HG03575 (cell line): ENCODE measurements around the gene CSPG4.

Source experiments
- ATAC-seq: cut with Tn5 transposase; IDR thresholded peaks from one replicate; pipeline ENCODE4 v1.9.1; 2021; ENCODE audit not compliant: unreplicated experiment, insufficient number of reproducible peaks, low FRiP score; ENCODE audit errors: extremely low read depth

Gene CSPG4

GRCh38 chr15:75676688-75677464, 35.8 kb downstream of the CSPG4 start:
- ATAC-seq, result no peak

GRCh38 chr15:75675579-75676404, 36.9 kb downstream of the CSPG4 start:
- ATAC-seq, result no peak

GRCh38 chr15:75674366-75674765, 38.3 kb downstream of the CSPG4 start:
- no peak for ATAC-seq

GRCh38 chr15:75673426-75674235, 39.0 kb downstream of the CSPG4 start:
- no peak for ATAC-seq

GRCh38 chr15:75672646-75673425, 39.8 kb downstream of the CSPG4 start:
- no peak for ATAC-seq

GRCh38 chr15:75671730-75672602, 40.7 kb downstream of the CSPG4 start:
- ATAC-seq, result no peak

GRCh38 chr15:75669879-75670212, 42.8 kb downstream of the CSPG4 start:
- ATAC-seq, result no peak

- no peak for ATAC-seq
Measured at GRCh38 chr15:75669191-75669878, 43.3 kb downstream of the CSPG4 start.

- ATAC-seq, result no peak
Measured at GRCh38 chr15:75666823-75667501, 45.7 kb downstream of the CSPG4 start.

- no peak for ATAC-seq
Measured at GRCh38 chr15:75663931-75664421, 48.7 kb downstream of the CSPG4 start.

GRCh38 chr15:75662823-75663519, 49.7 kb downstream of the CSPG4 start:
- no peak for ATAC-seq

GRCh38 chr15:75661756-75662140, 50.9 kb downstream of the CSPG4 start:
- ATAC-seq, result no peak

- no peak for ATAC-seq
Measured at GRCh38 chr15:75661100-75661755, 51.4 kb downstream of the CSPG4 start.

- ATAC-seq, result no peak
Measured at GRCh38 chr15:75659928-75660645, 52.6 kb downstream of the CSPG4 start.

- no peak for ATAC-seq
Measured at GRCh38 chr15:75659141-75659771, 53.4 kb downstream of the CSPG4 start.
